Activated CD8-positive, alpha-beta memory T cell treated with anti-CD3 and anti-CD28 coated beads, Interleukin-2, amount 10 ng/mL, durations not matched to agents 7 days and 5 days (primary cell): ENCODE data around the gene ZBTB44. TPM values are rescaled to one million over a fixed set of nuclear protein-coding genes. Genes with fewer than 3 reads are reported as not detected.

Experiments used
- ATAC-seq: fragments of 150-1000 bp; cut with Tn5 transposase; one replicate; pipeline ENCODE4 v1.10.0; 2021; ENCODE audit warnings: moderate library complexity
- CTCF ChIA-PET: fragments of 350-600 bp; sonication (Branson Sonifier 250); formaldehyde crosslinking; loops from one replicate; lab custom pipeline; 2021; ENCODE audit warnings: antibody characterized with exemption; lab: Charles Lee
- DNase-seq: peaks from one replicate; pipeline ENCODE4 v3.0.0-alpha.2; 2020
- H3K27ac Mint-ChIP-seq: one replicate; pipeline ENCODE4 v1.8.0; 2021; ENCODE audit warnings: mild to moderate bottlenecking, mixed read lengths
- H3K27me3 Mint-ChIP-seq: one replicate; pipeline ENCODE4 v1.8.0; 2021; ENCODE audit warnings: mixed read lengths
- H3K36me3 Mint-ChIP-seq: one replicate; pipeline ENCODE4 v1.8.0; 2021; ENCODE audit warnings: mild to moderate bottlenecking, mixed read lengths
- H3K4me1 Mint-ChIP-seq: one replicate; pipeline ENCODE4 v1.8.0; 2021; ENCODE audit warnings: mixed read lengths
- H3K4me3 Mint-ChIP-seq: one replicate; pipeline ENCODE4 v1.8.0; 2021; ENCODE audit warnings: mild to moderate bottlenecking, moderate library complexity, mixed read lengths
- H3K9me3 Mint-ChIP-seq: one replicate; pipeline ENCODE4 v1.8.0; 2022; ENCODE audit warnings: low read depth, mixed read lengths
- total RNA-seq, 2 experiments: library from RNA; stranded (reverse); gene quantifications; one replicate each; pipeline ENCODE4 v1.2.3, GENCODE V29; 2021

Gene ZBTB44
- total RNA-seq, 2 experiments from 2014 or later, result 36.9 to 41.7 TPM

DNA sequence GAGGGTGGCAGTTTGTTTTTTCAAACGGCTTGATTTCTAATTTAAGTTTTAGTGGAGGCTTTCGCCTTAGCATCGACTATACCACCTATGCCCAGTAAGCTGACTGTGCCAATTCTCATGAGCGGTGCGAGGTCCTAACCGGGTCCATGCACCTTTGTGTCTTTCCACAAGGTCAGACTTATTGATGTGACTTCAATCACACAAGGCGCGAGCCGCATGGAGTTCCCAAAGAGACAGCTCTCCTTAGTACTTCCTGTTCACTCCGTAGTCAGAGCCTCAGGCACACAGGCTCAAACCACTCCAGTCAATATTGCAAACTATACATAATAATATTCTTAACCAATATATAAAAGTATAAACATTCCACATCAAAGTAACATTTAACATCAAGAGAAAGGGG, 136.9 kb downstream of the ZBTB44 start:
- H3K4me1 Mint-ChIP-seq, result peaks cover 3% of the 10 kb centered on the region
- ATAC-seq, result no peak
- no peak overlapping the region for H3K4me3 Mint-ChIP-seq
- no peak for DNase-seq
- H3K27me3 Mint-ChIP-seq, result peaks cover 13% of the 10 kb centered on the region
- peaks cover 2% of the 10 kb centered on the region for H3K9me3 Mint-ChIP-seq
- CTCF ChIA-PET, result no interaction called here
- H3K27ac Mint-ChIP-seq, result no peak overlapping the region
- no peaks in the 10 kb centered on the region for H3K36me3 Mint-ChIP-seq

Other genes starting within 250 kb of the ZBTB44 start
- 10 to 100 TPM; 21.9 to 33.5 TPM for gene APLP2, start 245.0 kb downstream of the ZBTB44 start, total RNA-seq
- gene ST14, start 155.1 kb downstream of the ZBTB44 start, total RNA-seq, result not detected
- gene ADAMTS8, start 113.7 kb upstream of the ZBTB44 start, total RNA-seq, result not detected
- not detected for gene ADAMTS15, start 133.7 kb upstream of the ZBTB44 start, total RNA-seq